Choroid plexus epithelial cell (primary cell): ENCODE measurements around the gene KREMEN1.

Experiments
- DNase-seq: peaks from one replicate; pipeline ENCODE4 v3.0.0-alpha.2; 2010; ENCODE audit warnings: low read depth
- H3K4me3 ChIP-seq: 2 replicates; pipeline ENCODE4 v1.5.1; 2011; ENCODE audit warnings: low read depth, mild to moderate bottlenecking, control low read depth, low read length, moderate library complexity
- CTCF ChIP-seq: conservative IDR thresholded peaks from 2 replicates; pipeline ENCODE4 v1.5.1; 2011; ENCODE audit warnings: low read depth, mild to moderate bottlenecking, control low read depth, inconsistent platforms, low read length, moderate library complexity

The KREMEN1 gene

DNA sequence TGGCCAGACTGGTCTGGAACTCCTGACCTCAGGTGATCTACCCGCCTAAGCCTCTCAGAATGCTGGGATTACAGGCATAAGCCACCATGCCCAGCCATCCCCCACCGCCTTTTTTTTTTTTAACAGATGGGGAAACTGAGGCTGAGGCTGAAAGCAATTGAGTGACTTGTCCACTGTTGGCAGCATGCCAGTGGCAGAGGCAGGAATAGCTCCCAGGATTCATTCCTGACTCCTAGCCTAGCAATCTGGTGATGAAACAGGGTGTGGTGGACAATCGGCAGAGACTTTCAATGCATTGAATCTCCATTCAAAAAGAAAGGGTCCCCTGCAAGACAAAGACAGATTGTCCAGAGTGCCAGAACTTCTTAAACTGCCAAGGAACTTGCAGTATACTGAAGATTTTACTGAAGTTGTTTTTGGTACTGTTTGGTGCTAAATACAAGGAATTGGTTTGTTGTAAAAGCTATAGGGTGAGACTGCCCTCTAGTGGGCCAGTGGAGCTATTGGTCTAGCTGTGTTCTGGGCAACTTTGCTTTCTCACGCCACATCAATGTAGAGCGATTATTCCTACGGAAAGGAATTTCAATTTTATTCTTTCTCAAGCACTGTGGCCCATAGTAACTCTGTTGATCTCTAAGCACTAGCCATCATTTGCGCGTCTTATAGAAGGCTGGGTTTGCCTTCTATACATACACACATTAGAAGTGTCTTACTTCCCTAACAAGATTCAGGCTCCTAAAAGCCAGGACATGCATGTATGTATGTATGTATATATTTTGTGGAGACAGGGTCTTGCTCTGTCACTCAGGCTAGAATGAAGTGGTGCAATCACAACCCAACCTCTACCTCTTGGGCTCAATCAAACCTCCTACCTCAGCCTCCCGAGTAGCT lies 32.2 kb upstream of the KREMEN1 start:
- H3K4me3 ChIP-seq: no peak overlapping the region
- peak; percentile 95 for DNase-seq
- TF ChIP-seq CTCF: peak; percentile 99

DNA sequence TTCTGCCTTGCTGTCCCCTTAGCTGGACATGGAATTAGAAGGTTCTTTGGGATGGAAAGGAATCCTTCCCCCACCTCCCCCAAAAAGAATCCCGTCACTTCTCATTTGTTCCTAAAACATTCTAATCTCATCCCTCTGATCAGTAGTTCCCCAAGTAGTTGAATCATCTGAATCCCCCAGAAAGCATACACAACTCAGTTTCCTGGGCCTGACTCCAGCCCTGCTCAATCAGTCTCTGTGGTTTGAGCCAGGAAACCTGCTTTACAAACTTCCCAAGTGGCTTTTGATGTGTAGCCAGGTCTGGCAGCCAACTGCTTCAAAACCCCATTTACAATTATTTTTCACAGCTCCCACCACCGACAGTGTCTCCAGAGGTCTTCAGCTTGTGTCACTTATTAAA lies 31.4 kb upstream of the KREMEN1 start:
- no peak for TF ChIP-seq CTCF
- peak; percentile 65 for DNase-seq
- no peak overlapping the region for H3K4me3 ChIP-seq

GRCh38 chr22:29043906-29044575 lies 28.8 kb upstream of the KREMEN1 start:
- DNase-seq: peak; percentile 68
- no peak overlapping the region for H3K4me3 ChIP-seq
- no peak for TF ChIP-seq CTCF

DNA sequence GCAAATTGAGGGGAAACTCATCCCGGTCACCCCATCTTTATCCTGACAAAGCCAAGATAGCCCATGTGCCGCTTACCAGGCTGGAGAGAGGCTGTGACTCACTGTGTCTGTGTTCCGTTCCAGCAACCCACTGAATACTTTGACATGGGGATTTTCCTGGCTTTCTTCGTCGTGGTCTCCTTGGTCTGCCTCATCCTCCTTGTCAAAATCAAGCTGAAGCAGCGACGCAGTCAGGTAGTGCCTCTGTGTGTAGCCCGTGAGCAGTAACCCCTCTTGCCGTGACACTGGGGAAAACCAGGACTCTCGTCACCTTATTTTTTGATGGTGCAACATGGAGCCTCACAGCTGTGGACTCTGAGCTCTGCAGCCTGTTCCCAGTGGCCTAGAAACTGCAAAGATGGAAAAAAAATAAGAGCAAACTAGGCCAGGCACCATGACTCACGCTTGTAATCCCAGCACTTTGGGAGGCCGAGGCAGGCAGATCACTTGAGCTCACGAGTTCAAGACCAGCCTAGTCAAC lies 28.1 kb upstream of the KREMEN1 start:
- TF ChIP-seq CTCF: no peak
- no peak overlapping the region for H3K4me3 ChIP-seq
- DNase-seq: peak; percentile 81

GRCh38 chr22:29048822-29049654 lies 23.8 kb upstream of the KREMEN1 start:
- DNase-seq: no peak
- no peak for TF ChIP-seq CTCF
- H3K4me3 ChIP-seq: no peak overlapping the region

- no peak overlapping the region for H3K4me3 ChIP-seq
- DNase-seq: no peak
- TF ChIP-seq CTCF: no peak
Measured at GRCh38 chr22:29049655-29050263, 23.1 kb upstream of the KREMEN1 start.
